HG03045 (cell line): Measurements from ENCODE around the gene GAS5.

ENCODE experiments used
- ATAC-seq: cut with Tn5 transposase; IDR thresholded peaks from one replicate; pipeline ENCODE4 v1.9.1; 2021; ENCODE audit warnings: mild to moderate bottlenecking, moderate library complexity; ENCODE audit not compliant: unreplicated experiment

GAS5 gene

GRCh38 chr1:173832748-173833147 lies 35.0 kb downstream of the GAS5 start:
- no peak for ATAC-seq

GRCh38 chr1:173827611-173828010 lies 40.2 kb downstream of the GAS5 start:
- no peak for ATAC-seq

GRCh38 chr1:173824315-173825081 lies 43.3 kb downstream of the GAS5 start, which contains the start of the genes CENPL and DARS2:
CENPL (minus strand) TSS chr1:173824883; CDS start chr1:173811299, 13,584 bp downstream.
DARS2 (plus strand) TSS chr1:173824673; CDS start chr1:173825230, 557 bp downstream.
- peak; percentile 82 for ATAC-seq

- peak; percentile 36 for ATAC-seq
Observed at GRCh38 chr1:173823781-173824314, 43.9 kb downstream of the GAS5 start.

GRCh38 chr1:173821680-173822079 lies 46.1 kb downstream of the GAS5 start:
- no peak for ATAC-seq

GRCh38 chr1:173818459-173818858 lies 49.3 kb downstream of the GAS5 start:
- no peak for ATAC-seq
